SKM-1 (cell line): Measurements from ENCODE around the gene PDCD1LG2.
"Not testable (repeated sequence)": the region's sequence is repeated elsewhere in the genome, so short reads cannot be mapped to it uniquely, and the experiment has no call there.

Source experiments
- DNase-seq: peaks from one replicate; lab custom pipeline; 2025; ENCODE audit not compliant: unreplicated experiment; lab: John Stamatoyannopoulos, UW

The PDCD1LG2 gene

GRCh38 chr9:5510360-5510931 is at the start of gene PDCD1LG2:
PDCD1LG2 (plus strand) TSS chr9:5510531; CDS start chr9:5522547, 12,016 bp downstream.
- no peak for DNase-seq

GRCh38 chr9:5464831-5465330 is 45.5 kb upstream of the PDCD1LG2 start:
- DNase-seq = not testable (repeated sequence)

- no peak for DNase-seq
These were observed 44.3 kb upstream of the PDCD1LG2 start for GRCh38 chr9:5466005-5466404.

GRCh38 chr9:5466766-5467165 is 43.6 kb upstream of the PDCD1LG2 start:
- DNase-seq = no peak

GRCh38 chr9:5468850-5469249 is 41.5 kb upstream of the PDCD1LG2 start:
- no peak for DNase-seq

GRCh38 chr9:5470122-5470521 is 40.2 kb upstream of the PDCD1LG2 start:
- no peak for DNase-seq

- DNase-seq = no peak
These were observed 39.5 kb upstream of the PDCD1LG2 start for GRCh38 chr9:5470816-5471215.

- not testable (repeated sequence) for DNase-seq
These were observed 34.7 kb upstream of the PDCD1LG2 start for GRCh38 chr9:5475611-5476010.

- DNase-seq = no peak
These were observed 32.1 kb upstream of the PDCD1LG2 start for GRCh38 chr9:5478206-5478605.

GRCh38 chr9:5479994-5480694 is 30.2 kb upstream of the PDCD1LG2 start:
- no peak for DNase-seq

GRCh38 chr9:5480919-5481318 is 29.4 kb upstream of the PDCD1LG2 start:
- no peak for DNase-seq

GRCh38 chr9:5481322-5482040 is 28.9 kb upstream of the PDCD1LG2 start:
- no peak for DNase-seq

- DNase-seq = no peak
These were observed 28.1 kb upstream of the PDCD1LG2 start for GRCh38 chr9:5482194-5482593.

- no peak for DNase-seq
These were observed 27.0 kb upstream of the PDCD1LG2 start for GRCh38 chr9:5483306-5483705.

GRCh38 chr9:5485378-5486085 is 24.8 kb upstream of the PDCD1LG2 start:
- DNase-seq = no peak

- DNase-seq = no peak
These were observed 23.3 kb upstream of the PDCD1LG2 start for GRCh38 chr9:5486988-5487387.

- DNase-seq = no peak
These were observed 21.9 kb upstream of the PDCD1LG2 start for GRCh38 chr9:5488221-5489008.

GRCh38 chr9:5489630-5490490 is 20.5 kb upstream of the PDCD1LG2 start:
- no peak for DNase-seq

- no peak for DNase-seq
These were observed 17.2 kb upstream of the PDCD1LG2 start for GRCh38 chr9:5492965-5493678.
